ENCODE measurements around the gene TRMT10C. TPM values are rescaled to one million over a fixed set of nuclear protein-coding genes. Genes with fewer than 3 reads are reported as not detected.

Gene TRMT10C
- total and polyA plus RNA-seq, 9 of the 15 experiments (the other 6 are each of a cell fraction or from before 2014, with no cell fraction given) = 48.6 to 106 (median 63.9) TPM

DNA sequence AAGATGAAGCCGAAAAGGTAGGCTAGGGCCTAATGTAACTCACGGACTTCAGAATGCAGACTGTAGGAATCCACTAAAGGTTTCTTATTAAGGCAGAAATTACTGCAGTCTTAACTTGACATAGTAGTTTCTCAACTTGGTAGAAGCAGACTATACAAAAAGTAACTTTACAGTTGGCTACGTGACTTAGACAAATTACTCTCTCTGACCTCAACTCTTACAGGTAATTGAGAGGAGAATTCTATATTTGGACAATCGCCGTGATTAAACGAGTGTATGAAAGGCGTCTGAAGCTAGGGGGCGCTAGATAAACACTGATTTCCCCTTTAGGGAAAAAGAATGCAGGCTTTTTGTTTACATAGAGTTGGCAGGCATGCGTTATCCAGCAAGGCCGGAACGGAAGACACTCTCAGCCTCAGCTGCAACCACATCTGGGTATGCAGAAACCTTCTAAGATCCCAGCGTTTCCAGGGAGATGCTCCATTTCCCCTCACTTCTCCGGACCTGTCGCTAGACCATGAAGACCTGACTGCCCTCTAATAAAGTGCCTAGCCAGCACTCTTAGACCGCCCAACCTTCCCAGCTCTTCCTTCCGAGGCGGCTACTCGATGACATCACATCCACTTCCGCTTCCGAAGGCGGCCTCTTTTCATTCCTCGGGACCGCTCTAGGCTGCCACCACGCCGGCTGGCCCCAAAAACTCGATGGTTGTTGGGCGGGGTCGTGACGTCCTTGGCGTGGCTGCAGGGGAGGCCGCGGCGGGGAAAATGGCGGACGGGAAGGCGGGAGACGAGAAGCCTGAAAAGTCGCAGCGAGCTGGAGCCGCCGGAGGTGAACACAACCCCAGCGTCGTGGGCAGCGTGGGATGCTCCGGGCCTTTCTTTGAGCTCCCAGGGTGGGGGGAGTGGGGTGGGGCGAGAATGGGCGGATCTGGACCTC, 12.1 kb downstream of the TRMT10C start, which contains the start of gene PCNP (continued):
- peak; percentile 80 for TF ChIP-seq MTA1 (IDR thresholded peaks at IDR 0.05; ENCODE audit: borderline replicate concordance)
- no peak for TF ChIP-seq ARHGAP35 (IDR thresholded peaks at IDR 0.05; ENCODE audit: partially characterized antibody)
- TF ChIP-seq SMARCA4 (IDR thresholded peaks at IDR 0.05) = no peak
- TF ChIP-seq, protein P1, sequence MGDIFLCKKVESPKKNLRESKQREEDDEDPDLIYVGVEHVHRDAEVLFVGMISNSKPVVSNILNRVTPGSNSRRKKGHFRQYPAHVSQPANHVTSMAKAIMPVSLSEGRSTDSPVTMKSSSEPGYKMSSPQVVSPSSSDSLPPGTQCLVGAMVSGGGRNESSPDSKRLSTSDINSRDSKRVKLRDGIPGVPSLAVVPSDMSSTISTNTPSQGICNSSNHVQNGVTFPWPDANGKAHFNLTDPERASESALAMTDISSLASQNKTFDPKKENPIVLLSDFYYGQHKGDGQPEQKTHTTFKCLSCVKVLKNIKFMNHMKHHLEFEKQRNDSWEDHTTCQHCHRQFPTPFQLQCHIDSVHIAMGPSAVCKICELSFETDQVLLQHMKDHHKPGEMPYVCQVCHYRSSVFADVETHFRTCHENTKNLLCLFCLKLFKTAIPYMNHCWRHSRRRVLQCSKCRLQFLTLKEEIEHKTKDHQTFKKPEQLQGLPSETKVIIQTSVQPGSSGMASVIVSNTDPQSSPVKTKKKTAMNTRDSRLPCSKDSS (IDR thresholded peaks at IDR 0.05; ENCODE audit: low read depth, partially characterized antibody) = no peak
- TF ChIP-seq, protein P2, sequence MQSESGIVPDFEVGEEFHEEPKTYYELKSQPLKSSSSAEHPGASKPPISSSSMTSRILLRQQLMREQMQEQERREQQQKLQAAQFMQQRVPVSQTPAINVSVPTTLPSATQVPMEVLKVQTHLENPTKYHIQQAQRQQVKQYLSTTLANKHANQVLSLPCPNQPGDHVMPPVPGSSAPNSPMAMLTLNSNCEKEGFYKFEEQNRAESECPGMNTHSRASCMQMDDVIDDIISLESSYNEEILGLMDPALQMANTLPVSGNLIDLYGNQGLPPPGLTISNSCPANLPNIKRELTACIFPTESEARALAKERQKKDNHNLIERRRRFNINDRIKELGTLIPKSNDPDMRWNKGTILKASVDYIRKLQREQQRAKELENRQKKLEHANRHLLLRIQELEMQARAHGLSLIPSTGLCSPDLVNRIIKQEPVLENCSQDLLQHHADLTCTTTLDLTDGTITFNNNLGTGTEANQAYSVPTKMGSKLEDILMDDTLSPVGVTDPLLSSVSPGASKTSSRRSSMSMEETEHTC (IDR thresholded peaks at IDR 0.05) = no peak
- no peak for TF ChIP-seq SMARCA5 (IDR thresholded peaks at IDR 0.05)
- peak; percentile 53 for TF ChIP-seq CTBP1 (IDR thresholded peaks at IDR 0.05; ENCODE audit: borderline replicate concordance)
- TF ChIP-seq ZNF695 (CRISPR knock-in tag; IDR thresholded peaks at IDR 0.05) = no peak
- no peak for TF ChIP-seq GATAD2A (IDR thresholded peaks at IDR 0.05)
- no peak for TF ChIP-seq ZNF586 (CRISPR knock-in tag; conservative IDR thresholded peaks at IDR 0.05)
- TF ChIP-seq, protein P3, sequence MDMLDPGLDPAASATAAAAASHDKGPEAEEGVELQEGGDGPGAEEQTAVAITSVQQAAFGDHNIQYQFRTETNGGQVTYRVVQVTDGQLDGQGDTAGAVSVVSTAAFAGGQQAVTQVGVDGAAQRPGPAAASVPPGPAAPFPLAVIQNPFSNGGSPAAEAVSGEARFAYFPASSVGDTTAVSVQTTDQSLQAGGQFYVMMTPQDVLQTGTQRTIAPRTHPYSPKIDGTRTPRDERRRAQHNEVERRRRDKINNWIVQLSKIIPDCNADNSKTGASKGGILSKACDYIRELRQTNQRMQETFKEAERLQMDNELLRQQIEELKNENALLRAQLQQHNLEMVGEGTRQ (CRISPR knock-in tag; IDR thresholded peaks at IDR 0.05) = no peak
- TF ChIP-seq ZNF717 (CRISPR knock-in tag; IDR thresholded peaks at IDR 0.05) = no peak
- no peak for TF ChIP-seq MIER1 (IDR thresholded peaks at IDR 0.05; ENCODE audit: low read depth)
- TF ChIP-seq, protein P4, sequence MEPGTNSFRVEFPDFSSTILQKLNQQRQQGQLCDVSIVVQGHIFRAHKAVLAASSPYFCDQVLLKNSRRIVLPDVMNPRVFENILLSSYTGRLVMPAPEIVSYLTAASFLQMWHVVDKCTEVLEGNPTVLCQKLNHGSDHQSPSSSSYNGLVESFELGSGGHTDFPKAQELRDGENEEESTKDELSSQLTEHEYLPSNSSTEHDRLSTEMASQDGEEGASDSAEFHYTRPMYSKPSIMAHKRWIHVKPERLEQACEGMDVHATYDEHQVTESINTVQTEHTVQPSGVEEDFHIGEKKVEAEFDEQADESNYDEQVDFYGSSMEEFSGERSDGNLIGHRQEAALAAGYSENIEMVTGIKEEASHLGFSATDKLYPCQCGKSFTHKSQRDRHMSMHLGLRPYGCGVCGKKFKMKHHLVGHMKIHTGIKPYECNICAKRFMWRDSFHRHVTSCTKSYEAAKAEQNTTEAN (CRISPR knock-in tag; IDR thresholded peaks at IDR 0.05) = no peak
- TF ChIP-seq TRIM24 (IDR thresholded peaks at IDR 0.05) = 0 out of 4 replicates have a peak, but pooled peaks of 1 of the 2 experiments have one; percentile 13
- TF ChIP-seq, protein P5, sequence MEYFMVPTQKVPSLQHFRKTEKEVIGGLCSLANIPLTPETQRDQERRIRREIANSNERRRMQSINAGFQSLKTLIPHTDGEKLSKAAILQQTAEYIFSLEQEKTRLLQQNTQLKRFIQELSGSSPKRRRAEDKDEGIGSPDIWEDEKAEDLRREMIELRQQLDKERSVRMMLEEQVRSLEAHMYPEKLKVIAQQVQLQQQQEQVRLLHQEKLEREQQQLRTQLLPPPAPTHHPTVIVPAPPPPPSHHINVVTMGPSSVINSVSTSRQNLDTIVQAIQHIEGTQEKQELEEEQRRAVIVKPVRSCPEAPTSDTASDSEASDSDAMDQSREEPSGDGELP (CRISPR knock-in tag; IDR thresholded peaks at IDR 0.05; ENCODE audit: borderline replicate concordance) = peak; percentile 90
- TF ChIP-seq ZNF354B (CRISPR knock-in tag; IDR thresholded peaks at IDR 0.05) = no peak
- TF ChIP-seq GTF2F1 (IDR thresholded peaks at IDR 0.05; ENCODE audit: low read depth, low read length) = no peak
- no peak for TF ChIP-seq ZKSCAN1 (IDR thresholded peaks at IDR 0.05; ENCODE audit: low read depth, low read length)
- TF ChIP-seq PHTF2 (CRISPR knock-in tag; IDR thresholded peaks at IDR 0.05) = 0 out of 2 replicates have a peak, but pooled peaks have one; percentile 51
- TF ChIP-seq BRD9 (IDR thresholded peaks at IDR 0.05; ENCODE audit: low read depth, partially characterized antibody) = no peak
- no peak for TF ChIP-seq ZNF431 (CRISPR knock-in tag; IDR thresholded peaks at IDR 0.05)
- TF ChIP-seq NCOA4 (IDR thresholded peaks at IDR 0.05; ENCODE audit: partially characterized antibody) = no peak
- peak; percentile 84 for TF ChIP-seq FOXJ2 (tag; IDR thresholded peaks at IDR 0.05)
- no peak for TF ChIP-seq RFX7 (CRISPR knock-in tag; IDR thresholded peaks at IDR 0.05)
- TF ChIP-seq CCAR2 (IDR thresholded peaks at IDR 0.05; ENCODE audit: low read depth, low read length) = no peak
